Heart left ventricle (tissue), 16 donors: ENCODE measurements around the gene RPS26. TPM values are rescaled to one million over a fixed set of nuclear protein-coding genes. Genes with fewer than 3 reads are reported as not detected.
A peak's percentile ranks its signal among the peaks of the same experiment; 100 is the strongest.

Experiments used
- ATAC-seq, 4 donors: fragments of 200-7000 bp; cut with Tn5 transposase; one replicate each; pipeline ENCODE4 v1.9.1; 2020 to 2022; ENCODE audit warnings: moderate library complexity in 4 of 4, mild to moderate bottlenecking in 3 of 4, moderate number of reproducible peaks in 1 of 4
- DNase-seq, 5 donors: peaks; one replicate each; pipeline ENCODE4 v3.0.0-alpha.2; 2020
- H3K27ac ChIP-seq, 12 donors: fragments of 200-600 bp; sonication (generic) in 4 of 12; one replicate each; pipeline versions ENCODE4 v1.5.0 to v1.8.0; 2016 to 2022; ENCODE audit warnings: mild to moderate bottlenecking in 2 of 12
- H3K27me3 ChIP-seq, 9 donors: fragments of 200-600 bp; sonication (generic) in 2 of 9; one replicate each; pipeline versions ENCODE4 v1.5.1 to v1.8.0; 2016 to 2022; ENCODE audit warnings: mild to moderate bottlenecking in 3 of 9
- H3K36me3 ChIP-seq, 9 donors: fragments of 200-600 bp; sonication (generic) in 2 of 9; one replicate each; pipeline versions ENCODE4 v1.5.0 to v1.8.0; 2018 to 2022; ENCODE audit warnings: mild to moderate bottlenecking in 2 of 9
- H3K4me1 ChIP-seq, 12 donors: fragments of 200-600 bp; sonication (generic) in 4 of 12; one replicate each; pipeline versions ENCODE4 v1.5.0 to v1.8.0; 2016 to 2022; ENCODE audit warnings: mild to moderate bottlenecking in 3 of 12
- H3K4me3 ChIP-seq, 12 donors: fragments of 200-600 bp; sonication (generic) in 4 of 12; one replicate each; pipeline versions ENCODE4 v1.5.0 to v1.8.0; 2017 to 2022; ENCODE audit warnings: mild to moderate bottlenecking in 9 of 12, moderate library complexity in 4 of 12
- H3K9me3 ChIP-seq, 12 donors: fragments of 200-600 bp; sonication (generic) in 4 of 12; one replicate each; pipeline versions ENCODE4 v1.5.0 to v1.8.0; 2016 to 2022; ENCODE audit warnings: mild to moderate bottlenecking in 1 of 12
- CTCF ChIP-seq, 12 donors: fragments of 200-600 bp; sonication (generic) in 4 of 12; IDR thresholded peaks; one replicate each; pipeline versions ENCODE4 v1.5.0 to v1.8.0; 2018 to 2022; ENCODE audit warnings: antibody characterized with exemption in 12 of 12, mild to moderate bottlenecking in 5 of 12
- POLR2A ChIP-seq, 2 donors: fragments of 450-650 bp; IDR thresholded peaks; one replicate each; pipeline ENCODE4 v1.6.1; 2017; ENCODE audit warnings: antibody characterized with exemption in 2 of 2, mild to moderate bottlenecking in 2 of 2, moderate library complexity in 2 of 2
- WGBS, 4 donors: extraction: QIAGEN DNeasy Blood & Tissue Kit in 2 of 4; methylation state at CpG; one replicate each; pipeline versions ENCODE4 v1.1.5 to v1.1.7; 2013 to 2018; 5-methylcytosine and 5-hydroxymethylcytosine counted together
- intact Hi-C, 10 donors: fragments of 100-400 bp; cut with DNase I; formaldehyde crosslinking; loops; one replicate each; pipeline versions ENCODE4 v1.11.1 to v1.14.2; 2022
- polyA plus RNA-seq, 2 donors: library from polyadenylated mRNA; stranded (reverse); fragments of 200-250 nt; gene quantifications; one replicate each; pipeline ENCODE4 v1.2.3, GENCODE V29; 2013
- total RNA-seq, 9 donors: library from RNA; depleted of rRNA in 2 of 9; stranded (reverse); fragments of >200 nt in 2 of 9; fragmentation: NEBNext Ultra II Directional in 3 of 9; extraction: Animal tissue kit (Norgen Biotek cat#: 25700) in 3 of 9; gene quantifications; one replicate each; pipeline versions ENCODE4 v1.1.0 to v1.2.4, GENCODE V29; 2016 to 2023
- donor health status: ischemic (EF 13 %, LVEDD 7.1; RV severe dilation, severe dysfunction).
- donor health status: healthy with polysubstance abuse.
- donor health status: DM: no; HTN: yes; CAD: no.
- donor health status: DM: no; HTN: no; CAD: no.
- donor health status: ischemic (EF 25% LVEDD 6.9; RV normal size, moderate dysfunction).
- donor health status: ischemic (EF 25% LVEDD 5.7; RV mildly dilated, moderate dysfunction).
- donor health status: healthy.
- donor health status: DM: yes; HTN: yes; CAD: no.
- donor health status: ischemic (EF 35%, LVEDD 5.7; RV mildly dilated, moderate dysfunction).
- donor health status: nonischemic (EF 11% LVEDD 7.7; RV severe dilation, severe dysfunction).
- donor health status: DM: yes; HTN: yes; CAD: no.
- donor health status: PGD.
- donor health status: ischemic (EF 29% LVEDD 5.4; RV normal size, mild dysfunction).
- donor health status: nonischemic (EF 23%, LVEDD 6.1; RV moderate dilation, normal function).

RPS26 gene
- total and polyA plus RNA-seq, 11 donors = 11.7 to 1,433 (median 27.7) TPM

DNA sequence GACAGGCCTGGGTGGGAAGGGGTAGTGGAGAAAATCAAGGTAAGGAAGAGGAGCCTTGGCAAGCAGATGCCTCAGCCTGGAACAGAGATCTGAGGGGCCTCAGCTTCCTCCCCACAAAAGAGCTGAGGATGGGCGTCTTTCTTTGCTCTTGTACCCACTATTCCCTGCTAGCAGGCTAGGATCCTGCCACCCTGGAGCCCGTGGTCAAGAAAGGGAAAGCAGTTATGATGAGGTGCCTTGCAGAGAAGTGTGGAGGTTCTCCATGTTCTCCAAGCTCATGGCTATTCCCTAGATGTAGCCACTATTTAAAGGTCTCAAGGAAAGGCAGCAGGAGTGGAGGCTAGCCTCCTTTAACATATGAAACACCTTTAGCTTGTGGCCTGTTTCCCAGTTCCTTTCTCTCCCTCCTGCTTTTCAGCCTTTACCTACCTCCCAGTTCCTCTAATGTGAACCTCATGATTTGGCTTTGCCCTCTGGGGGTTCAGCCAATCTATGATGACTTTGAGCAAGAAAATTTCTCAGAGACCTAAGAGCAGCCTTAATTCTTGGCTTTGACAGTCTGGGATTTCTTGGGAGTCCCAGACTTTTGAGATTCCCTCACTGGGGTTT, 19.7 kb upstream of the RPS26 start:
- H3K27me3 ChIP-seq = no peaks in the 10 kb centered on the region
- H3K4me1 ChIP-seq = peaks cover 0 to 21% (median 6%) of the 10 kb centered on the region in 12 donors
- H3K27ac ChIP-seq = peak overlapping the region in 1 of 12 donors; percentile 80
- intact Hi-C loops = loop anchor here in 1 of 10 donors (10.0 kb wide), 1 partner anchor 277 kb away; the partner anchor contains the start of gene GDF11
- H3K9me3 ChIP-seq = no peaks in the 10 kb centered on the region
- H3K36me3 ChIP-seq = peaks cover 0 to 35% (median 25%) of the 10 kb centered on the region in 9 donors
- no peak for ATAC-seq
- peak overlapping the region in 2 of 12 donors; percentile 26 to 40 for H3K4me3 ChIP-seq
- DNase-seq = no peak
- WGBS, 4 donors = 59 to 83% (median 67%) methylated on average over 2 of the region's 2 CpGs
- TF ChIP-seq CTCF (IDR thresholded peaks at IDR 0.05) = no peak
- no peak for TF ChIP-seq POLR2A (IDR thresholded peaks at IDR 0.05)

GRCh38 chr12:56028511-56029165, 13.1 kb upstream of the RPS26 start:
- Histone ChIP-seq H3K4me1 (peaks cover 0 to 2% (median 0%) of the 10 kb centered on the region in 12 donors), H3K4me3 (no peak overlapping the region), H3K36me3 (peaks cover 0 to 62% (median 49%) of the 10 kb centered on the region in 9 donors), H3K9me3 (no peaks in the 10 kb centered on the region), H3K27ac (no peak overlapping the region), H3K27me3 (no peaks in the 10 kb centered on the region)
- DNase-seq (no peak), ATAC-seq (no peak)
- intact Hi-C loops = loop anchor here in 2 of 10 donors (5.0 to 10.0 kb wide), 2 partner anchors 36 to 284 kb away; partner anchors contain the start of gene GDF11 (in 1 of the 2)
- WGBS, 4 donors = 55 to 71% (median 59%) methylated on average over 5 of the region's 5 CpGs
- TF ChIP-seq CTCF (IDR thresholded peaks at IDR 0.05) (no peak), POLR2A (IDR thresholded peaks at IDR 0.05) (no peak)

- H3K27me3 ChIP-seq = no peaks in the 10 kb centered on the region
- peaks cover 0 to 2% (median 0%) of the 10 kb centered on the region in 12 donors for H3K4me1 ChIP-seq
- no peak overlapping the region for H3K27ac ChIP-seq
- no peaks in the 10 kb centered on the region for H3K9me3 ChIP-seq
- TF ChIP-seq POLR2A (IDR thresholded peaks at IDR 0.05) (no peak), CTCF (IDR thresholded peaks at IDR 0.05) (no peak)
- ATAC-seq (no peak), DNase-seq (no peak)
- peaks cover 0 to 67% (median 54%) of the 10 kb centered on the region in 9 donors for H3K36me3 ChIP-seq
- H3K4me3 ChIP-seq = no peak overlapping the region
- intact Hi-C loops = loop anchor here in 2 of 10 donors (5.0 to 10.0 kb wide), 2 partner anchors 37 to 284 kb away; partner anchors contain the start of gene GDF11 (in 1 of the 2)
Observed at GRCh38 chr12:56029166-56029519, 12.6 kb upstream of the RPS26 start.

DNA sequence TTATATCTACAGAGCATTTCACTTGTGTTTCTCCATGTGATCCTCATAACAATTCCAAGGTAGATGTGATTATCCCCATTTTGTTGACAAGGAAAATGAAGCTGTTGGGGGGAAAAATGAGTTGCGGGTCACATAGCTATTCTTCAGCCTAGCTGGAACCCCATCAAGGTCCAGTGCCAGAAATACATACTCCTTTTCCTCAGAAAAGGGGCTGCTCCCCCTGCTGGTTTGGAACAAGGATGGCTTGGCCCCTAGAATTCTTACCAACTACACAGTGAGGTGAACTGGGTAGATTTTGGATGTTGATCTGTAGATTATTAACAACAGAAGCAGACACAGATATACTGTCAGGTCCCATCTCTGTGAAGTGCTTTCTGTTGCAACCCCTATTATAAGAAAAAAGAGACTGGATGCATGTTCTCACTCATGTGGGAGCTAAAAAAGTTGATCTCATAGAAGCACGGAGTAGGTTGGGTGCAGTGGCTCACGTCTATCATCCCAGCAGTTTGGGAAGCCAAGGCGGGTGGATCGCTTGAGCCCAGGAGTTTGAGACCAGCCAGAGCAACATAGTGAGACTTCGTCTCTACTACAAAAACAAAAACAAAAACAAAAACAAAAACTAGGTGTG, 11.9 kb upstream of the RPS26 start:
- intact Hi-C loops = loop anchor here in 4 of 10 donors (5.0 to 10.0 kb wide), 4 partner anchors 37 to 295 kb away; partner anchors contain the start of genes GDF11 (in 1 of the 4), ORMDL2 (in 1 of the 4) and SARNP (in 1 of the 4)
- ATAC-seq (peak in 1 of 4 donors; percentile 58), DNase-seq (peak in 1 of 5 donors; percentile 36)
- no peaks in the 10 kb centered on the region for H3K9me3 ChIP-seq
- no peak overlapping the region for H3K27ac ChIP-seq
- peak; percentile 34 to 66 (median 53) for TF ChIP-seq CTCF (IDR thresholded peaks at IDR 0.05)
- TF ChIP-seq POLR2A (IDR thresholded peaks at IDR 0.05) = no peak
- H3K4me3 ChIP-seq = no peak overlapping the region
- 84 to 87% (median 85%) methylated on average over 6 of the region's 6 CpGs for WGBS, 4 donors
- H3K4me1 ChIP-seq = peaks cover 0 to 2% (median 0%) of the 10 kb centered on the region in 12 donors
- H3K27me3 ChIP-seq = no peaks in the 10 kb centered on the region
- H3K36me3 ChIP-seq = peaks cover 0 to 69% (median 54%) of the 10 kb centered on the region in 9 donors
